ENCODE results near the gene SEC14L5. TPM values are rescaled to one million over a fixed set of nuclear protein-coding genes. Genes with fewer than 3 reads are reported as not detected.

SEC14L5 gene
- polyA plus RNA-seq, 3 donors: 0.11 to 0.41 (median 0.18) TPM

GRCh38 chr16:5007256-5007655 is 49.1 kb downstream of the SEC14L5 start:
- no peak for DNase-seq (ENCODE audit: low read depth in 3 of 3, low spot score in 2 of 3)

- DNase-seq (ENCODE audit: low read depth in 3 of 3, low spot score in 2 of 3): no peak
These were observed 50.2 kb downstream of the SEC14L5 start for GRCh38 chr16:5008311-5008731.

- DNase-seq (ENCODE audit: low read depth in 3 of 3, low spot score in 2 of 3): no peak
These were observed 52.6 kb downstream of the SEC14L5 start for GRCh38 chr16:5010576-5011329.

- DNase-seq (ENCODE audit: low read depth in 3 of 3, low spot score in 2 of 3): no peak
These were observed 53.5 kb downstream of the SEC14L5 start for GRCh38 chr16:5011637-5012036.

- DNase-seq (ENCODE audit: low read depth in 3 of 3, low spot score in 2 of 3): no peak
These were observed 54.8 kb downstream of the SEC14L5 start for GRCh38 chr16:5012887-5013286.

- no peak for DNase-seq (ENCODE audit: low read depth in 3 of 3, low spot score in 2 of 3)
These were observed 57.2 kb downstream of the SEC14L5 start for GRCh38 chr16:5015351-5015750.

GRCh38 chr16:5015887-5016286 is 57.8 kb downstream of the SEC14L5 start:
- DNase-seq (ENCODE audit: low read depth in 3 of 3, low spot score in 2 of 3): no peak

- DNase-seq (ENCODE audit: low read depth in 3 of 3, low spot score in 2 of 3): no peak
These were observed 59.0 kb downstream of the SEC14L5 start for GRCh38 chr16:5016967-5017677.

- DNase-seq (ENCODE audit: low read depth in 3 of 3, low spot score in 2 of 3): no peak
These were observed 59.5 kb downstream of the SEC14L5 start for GRCh38 chr16:5017678-5017969.

- no peak for DNase-seq (ENCODE audit: low read depth in 3 of 3, low spot score in 2 of 3)
These were observed 60.7 kb downstream of the SEC14L5 start for GRCh38 chr16:5018793-5019192.

GRCh38 chr16:5019775-5020174 is 61.6 kb downstream of the SEC14L5 start:
- no peak for DNase-seq (ENCODE audit: low read depth in 3 of 3, low spot score in 2 of 3)

GRCh38 chr16:5020551-5020950 is 62.4 kb downstream of the SEC14L5 start:
- no peak for DNase-seq (ENCODE audit: low read depth in 3 of 3, low spot score in 2 of 3)

- no peak for DNase-seq (ENCODE audit: low read depth in 3 of 3, low spot score in 2 of 3)
These were observed 64.4 kb downstream of the SEC14L5 start for GRCh38 chr16:5022521-5022920.

GRCh38 chr16:5024632-5025031 is 66.5 kb downstream of the SEC14L5 start:
- no peak for DNase-seq (ENCODE audit: low read depth in 3 of 3, low spot score in 2 of 3)

- no peak for DNase-seq (ENCODE audit: low read depth in 3 of 3, low spot score in 2 of 3)
These were observed 67.1 kb downstream of the SEC14L5 start for GRCh38 chr16:5025171-5025632.

GRCh38 chr16:5026664-5027063 is 68.5 kb downstream of the SEC14L5 start:
- no peak for DNase-seq (ENCODE audit: low read depth in 3 of 3, low spot score in 2 of 3)

- DNase-seq (ENCODE audit: low read depth in 3 of 3, low spot score in 2 of 3): no peak
These were observed 69.0 kb downstream of the SEC14L5 start for GRCh38 chr16:5027086-5027485.

GRCh38 chr16:5027575-5028235 is 69.6 kb downstream of the SEC14L5 start:
- DNase-seq (ENCODE audit: low read depth in 3 of 3, low spot score in 2 of 3): no peak

- DNase-seq (ENCODE audit: low read depth in 3 of 3, low spot score in 2 of 3): no peak
These were observed 70.9 kb downstream of the SEC14L5 start for GRCh38 chr16:5028950-5029475.

GRCh38 chr16:5030251-5030870 is 72.2 kb downstream of the SEC14L5 start:
- DNase-seq (ENCODE audit: low read depth in 3 of 3, low spot score in 2 of 3): no peak

GRCh38 chr16:5031601-5032000 is 73.5 kb downstream of the SEC14L5 start:
- no peak for DNase-seq (ENCODE audit: low read depth in 3 of 3, low spot score in 2 of 3)
